Endothelial cell of umbilical vein (primary cell): Measurements from ENCODE around the gene VSIR. TPM values are rescaled to one million over a fixed set of nuclear protein-coding genes. Genes with fewer than 3 reads are reported as not detected.

Experiments
- BruUV-seq: library from RNA; stranded (reverse); fragments of 400-500 nt; replicated peaks from 2 replicates; lab custom pipeline; 2021; lab: Mats Ljungman, UMichigan
- CTCF ChIA-PET: fragments of 300-600, 350-600 bp; sonication (Branson Sonifier 250); formaldehyde crosslinking; loops from one replicate; lab custom pipeline; 2021; ENCODE audit warnings: antibody characterized with exemption, inconsistent platforms; lab: Charles Lee
- POLR2A ChIA-PET: fragments of 300-600, 350-600 bp; sonication (Branson Sonifier 250); formaldehyde crosslinking; loops from one replicate; lab custom pipeline; 2021; ENCODE audit warnings: antibody characterized with exemption, inconsistent platforms; lab: Charles Lee
- DNase-seq: peaks from one replicate; pipeline ENCODE4 v3.0.0-alpha.2; 2011; ENCODE audit warnings: low read depth, low spot score
- FAIRE-seq: peaks from 2 replicates; lab custom pipeline; 2011; peaks lifted over from hg19 to GRCh38; lab: Jason Lieb, UNC
- H2AFZ ChIP-seq: 2 replicates; pipeline ENCODE4 v1.6.0; 2012; ENCODE audit warnings: low read depth, low read length, control low read depth, inconsistent platforms
- H3K27ac ChIP-seq: 2 replicates; pipeline ENCODE4 v1.5.1; 2011; ENCODE audit warnings: low read depth, mild to moderate bottlenecking, control low read depth, low read length, moderate library complexity; ENCODE audit not compliant: insufficient read depth
- H3K27me3 ChIP-seq, 2 experiments: 2 replicates each; pipeline versions ENCODE4 v1.6.0 to v1.6.1; 2011; ENCODE audit warnings: low read length in 2 of 2, mixed read lengths in 1 of 2; ENCODE audit not compliant: control insufficient read depth in 2 of 2, insufficient read depth in 2 of 2
- H3K36me3 ChIP-seq, 2 experiments: 2 replicates in 1 of 2; 3 replicates in 1 of 2; pipeline ENCODE4 v1.5.1; 2011; ENCODE audit warnings: low read length in 2 of 2, mild to moderate bottlenecking in 1 of 2, moderate library complexity in 1 of 2; ENCODE audit not compliant: control insufficient read depth in 2 of 2, insufficient read depth in 2 of 2; ENCODE audit errors: extremely low read depth in 1 of 2
- H3K4me1 ChIP-seq: 3 replicates; pipeline ENCODE4 v1.5.1; 2011; ENCODE audit warnings: mild to moderate bottlenecking, low read length; ENCODE audit not compliant: control insufficient read depth, insufficient read depth; ENCODE audit errors: extremely low read depth
- H3K4me2 ChIP-seq: 2 replicates; pipeline ENCODE4 v1.6.1; 2011; ENCODE audit warnings: low read length, control low read depth, mixed read lengths; ENCODE audit not compliant: insufficient read depth
- H3K4me3 ChIP-seq, 3 experiments: fragments of 200-600 bp in 1 of 3; sonication (generic), shearing (Covaris generic) in 1 of 3; replicated peaks in 1 of 3; 2 replicates each; pipeline ENCODE4 v1.5.1; 2011 to 2016; ENCODE audit warnings: control low read depth in 3 of 3, low read length in 3 of 3, mild to moderate bottlenecking in 2 of 3, inconsistent platforms in 1 of 3, low read depth in 1 of 3, moderate library complexity in 1 of 3; ENCODE audit not compliant: insufficient read depth in 1 of 3
- H3K79me2 ChIP-seq: 2 replicates; pipeline ENCODE4 v1.6.0; 2012; ENCODE audit warnings: low read length, inconsistent platforms; ENCODE audit not compliant: control insufficient read depth, insufficient read depth
- H3K9ac ChIP-seq: replicated peaks from 2 replicates; pipeline ENCODE3; 2011; ENCODE audit warnings: low read length, control low read depth; ENCODE audit not compliant: insufficient read depth; ENCODE audit errors: extremely low read depth
- H3K9me1 ChIP-seq: replicated peaks from 3 replicates; pipeline ENCODE4 v1.6.0; 2011; ENCODE audit warnings: mild to moderate bottlenecking, low read length; ENCODE audit not compliant: control insufficient read depth, insufficient read depth; ENCODE audit errors: extremely low read depth
- H3K9me3 ChIP-seq: replicated peaks from 2 replicates; pipeline ENCODE4 v1.5.1; 2012; ENCODE audit warnings: low read length, inconsistent platforms; ENCODE audit not compliant: control insufficient read depth, insufficient read depth
- H4K20me1 ChIP-seq: replicated peaks from 2 replicates; pipeline ENCODE3; 2011; ENCODE audit warnings: mild to moderate bottlenecking, low read length; ENCODE audit not compliant: control insufficient read depth, insufficient read depth; ENCODE audit errors: extremely low read depth
- EZH2 ChIP-seq: IDR thresholded peaks from 2 replicates; pipeline ENCODE4 v1.6.1; 2012; ENCODE audit warnings: borderline replicate concordance, low read depth, mild to moderate bottlenecking, moderate library complexity, low read length, inconsistent platforms; ENCODE audit not compliant: severe bottlenecking
- FOS ChIP-seq: IDR thresholded peaks from 2 replicates; pipeline ENCODE4 v1.6.1; 2011; ENCODE audit warnings: mild to moderate bottlenecking, low read length, moderate library complexity, borderline replicate concordance; ENCODE audit not compliant: insufficient read depth
- GATA2 ChIP-seq: IDR thresholded peaks from 2 replicates; pipeline ENCODE4 v1.7.0; 2011; ENCODE audit warnings: low read depth, mild to moderate bottlenecking, moderate library complexity, mixed read lengths, low read length; ENCODE audit not compliant: insufficient read length, insufficient read depth
- JUN ChIP-seq: IDR thresholded peaks from 2 replicates; pipeline ENCODE4 v1.6.1; 2011; ENCODE audit warnings: borderline replicate concordance, low read depth; ENCODE audit not compliant: insufficient read length, insufficient read depth
- MYC ChIP-seq: IDR thresholded peaks from one replicate; pipeline ENCODE4 v1.6.1; 2011; ENCODE audit warnings: mild to moderate bottlenecking, low read depth, low read length
- POLR2A ChIP-seq: IDR thresholded peaks from 2 replicates; pipeline ENCODE4 v1.6.1; 2012; ENCODE audit warnings: low read depth, mild to moderate bottlenecking, control low read depth, low read length
- POLR2AphosphoS5 ChIP-seq: IDR thresholded peaks from 2 replicates; pipeline ENCODE4 v1.6.1; 2012; ENCODE audit warnings: low read depth, mild to moderate bottlenecking, control low read depth, low read length, moderate library complexity; ENCODE audit not compliant: insufficient read depth
- dilution Hi-C: fragments of 300-500 bp; cut with MboI; formaldehyde crosslinking; loops from one replicate; pipeline ENCODE4 v1.15.0; 2019; ENCODE audit warnings: low sequenced_read_pairs; ENCODE audit not compliant: extremely low pct_ligation_motif_present
- intact Hi-C: fragments of 100-400 bp; cut with micrococcal nuclease; formaldehyde crosslinking; loops from one replicate; pipeline ENCODE4 v1.10.0; 2022
- polyA plus RNA-seq, 4 experiments: library from polyadenylated mRNA; depleted of rRNA in 3 of 4; stranded (reverse) in 3 of 4; unstranded in 1 of 4; fragments of >200 nt; gene quantifications; 2 replicates each; pipeline versions ENCODE4 v1.2.1 to v1.2.3, GENCODE V29; 2011 to 2012; ENCODE audit warnings: missing spikeins in 1 of 4
- total RNA-seq: library from RNA; stranded (reverse); gene quantifications from 2 replicates; pipeline ENCODE4 v1.2.3, GENCODE V29; 2021
- TF ChIP-seq, protein P1 (sequence below): IDR thresholded peaks from 2 replicates; pipeline ENCODE4 v1.6.1; 2011; ENCODE audit not compliant: insufficient read depth, insufficient read length
- TF ChIP-seq, protein P2 (sequence below), 2 donors: IDR thresholded peaks; 1 replicate in 1 of 2; 2 replicates in 1 of 2; pipeline ENCODE4 v1.5.1; 2011; ENCODE audit warnings: low read length in 2 of 2, mild to moderate bottlenecking in 2 of 2, moderate library complexity in 2 of 2, control low read depth in 1 of 2, inconsistent platforms in 1 of 2, low read depth in 1 of 2; ENCODE audit not compliant: insufficient read depth in 1 of 2; ENCODE audit errors: extremely low read depth in 1 of 2

VSIR gene
- total and polyA plus RNA-seq, 2 donors (not counting 3 experiments of a cell fraction or from before 2014, with no cell fraction given) = 4.9 to 6.3 TPM

DNA sequence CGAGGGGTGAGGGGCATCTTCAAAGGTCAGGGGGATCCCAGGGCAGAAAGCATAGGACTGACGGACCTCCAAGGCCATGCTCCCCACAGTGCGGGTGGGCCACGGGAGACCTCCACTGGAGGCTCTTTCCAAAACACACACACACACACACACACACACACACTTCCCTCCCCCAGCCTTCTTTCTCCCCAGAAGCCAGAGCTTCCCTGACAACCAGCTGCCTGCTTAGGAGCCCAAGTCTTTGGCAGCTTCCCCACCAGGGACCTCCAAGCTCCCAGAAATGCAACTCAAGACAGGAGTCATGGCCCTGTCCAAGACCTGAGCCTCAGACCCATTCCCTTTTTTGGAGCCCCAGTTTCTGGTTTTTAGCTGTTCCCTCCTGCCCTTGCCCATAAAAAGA is 53.0 kb downstream of the VSIR start:
- Histone ChIP-seq H4K20me1 (no peaks in the 10 kb centered on the region), H3K4me3 (no peak overlapping the region), H2AFZ (no peak overlapping the region), H3K36me3 (no peaks in the 10 kb centered on the region), H3K9me3 (no peaks in the 10 kb centered on the region), H3K27ac (no peak overlapping the region), H3K27me3 (peaks cover 0 to 2% of the 10 kb centered on the region in 2 experiments), H3K4me2 (no peak overlapping the region), H3K4me1 (no peaks in the 10 kb centered on the region), H3K79me2 (no peaks in the 10 kb centered on the region), H3K9ac (no peak overlapping the region), H3K9me1 (no peaks in the 10 kb centered on the region)
- no peak for DNase-seq
- TF ChIP-seq FOS = no peak
- no peak for TF ChIP-seq MYC
- no peak for TF ChIP-seq EZH2
- TF ChIP-seq, protein P1, sequence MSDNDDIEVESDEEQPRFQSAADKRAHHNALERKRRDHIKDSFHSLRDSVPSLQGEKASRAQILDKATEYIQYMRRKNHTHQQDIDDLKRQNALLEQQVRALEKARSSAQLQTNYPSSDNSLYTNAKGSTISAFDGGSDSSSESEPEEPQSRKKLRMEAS = no peak
- TF ChIP-seq POLR2A = no peak
- no peak for TF ChIP-seq POLR2AphosphoS5
- no peak for TF ChIP-seq GATA2
- TF ChIP-seq, protein P2, sequence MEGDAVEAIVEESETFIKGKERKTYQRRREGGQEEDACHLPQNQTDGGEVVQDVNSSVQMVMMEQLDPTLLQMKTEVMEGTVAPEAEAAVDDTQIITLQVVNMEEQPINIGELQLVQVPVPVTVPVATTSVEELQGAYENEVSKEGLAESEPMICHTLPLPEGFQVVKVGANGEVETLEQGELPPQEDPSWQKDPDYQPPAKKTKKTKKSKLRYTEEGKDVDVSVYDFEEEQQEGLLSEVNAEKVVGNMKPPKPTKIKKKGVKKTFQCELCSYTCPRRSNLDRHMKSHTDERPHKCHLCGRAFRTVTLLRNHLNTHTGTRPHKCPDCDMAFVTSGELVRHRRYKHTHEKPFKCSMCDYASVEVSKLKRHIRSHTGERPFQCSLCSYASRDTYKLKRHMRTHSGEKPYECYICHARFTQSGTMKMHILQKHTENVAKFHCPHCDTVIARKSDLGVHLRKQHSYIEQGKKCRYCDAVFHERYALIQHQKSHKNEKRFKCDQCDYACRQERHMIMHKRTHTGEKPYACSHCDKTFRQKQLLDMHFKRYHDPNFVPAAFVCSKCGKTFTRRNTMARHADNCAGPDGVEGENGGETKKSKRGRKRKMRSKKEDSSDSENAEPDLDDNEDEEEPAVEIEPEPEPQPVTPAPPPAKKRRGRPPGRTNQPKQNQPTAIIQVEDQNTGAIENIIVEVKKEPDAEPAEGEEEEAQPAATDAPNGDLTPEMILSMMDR (IDR thresholded peaks at IDR 0.05; ENCODE audit: extremely low read depth in 1 of 2, insufficient read depth in 1 of 2, low read depth in 1 of 2, low read length in 2 of 2) = no peak
- TF ChIP-seq JUN = no peak
- POLR2A ChIA-PET = no interaction called here
- no peak for FAIRE-seq
- dilution Hi-C loops (no loop called here), intact Hi-C loops (loop anchor here (10.0 kb wide), 1 partner anchor 175 kb away; no protein-coding TSS in a partner anchor)
- CTCF ChIA-PET = interaction anchor here (0.5 to 3.9 kb wide), 3 partner anchors 12 to 188 kb away, joined by 3 to 19 read pairs (median 6); no protein-coding TSS in a partner anchor
- no TSS peak for BruUV-seq
